Dedifferentiated amniotic fluid mesenchymal stem cell (primary cell): Measurements from ENCODE around the gene RELL1.

ENCODE experiments used
- DNase-seq: peaks from one replicate; pipeline ENCODE4 v3.0.0-alpha.2; 2016; ENCODE audit errors: extremely low spot score

RELL1 gene

GRCh38 chr4:37639551-37640285 lies 46.5 kb downstream of the RELL1 start:
- no peak for DNase-seq

- DNase-seq, result no peak
Measured at GRCh38 chr4:37635155-37635554, 51.0 kb downstream of the RELL1 start.

GRCh38 chr4:37634180-37634579 lies 52.0 kb downstream of the RELL1 start:
- DNase-seq, result no peak

GRCh38 chr4:37632836-37633235 lies 53.3 kb downstream of the RELL1 start:
- no peak for DNase-seq

GRCh38 chr4:37631551-37631950 lies 54.6 kb downstream of the RELL1 start:
- DNase-seq, result no peak

- DNase-seq, result no peak
Measured at GRCh38 chr4:37629713-37630112, 56.5 kb downstream of the RELL1 start.

- DNase-seq, result peak; percentile 22
Measured at GRCh38 chr4:37628977-37629609, 57.1 kb downstream of the RELL1 start.

GRCh38 chr4:37627263-37627662 lies 58.9 kb downstream of the RELL1 start:
- no peak for DNase-seq

- no peak for DNase-seq
Measured at GRCh38 chr4:37625499-37625898, 60.7 kb downstream of the RELL1 start.

GRCh38 chr4:37623940-37624339 lies 62.2 kb downstream of the RELL1 start:
- no peak for DNase-seq

GRCh38 chr4:37623125-37623524 lies 63.1 kb downstream of the RELL1 start:
- DNase-seq, result no peak

- DNase-seq, result no peak
Measured at GRCh38 chr4:37620176-37620575, 66.0 kb downstream of the RELL1 start.

- DNase-seq, result no peak
Measured at GRCh38 chr4:37615720-37616063, 70.5 kb downstream of the RELL1 start.

- no peak for DNase-seq
Measured at GRCh38 chr4:37615059-37615719, 71.0 kb downstream of the RELL1 start.

GRCh38 chr4:37612811-37613210 lies 73.4 kb downstream of the RELL1 start:
- DNase-seq, result no peak

GRCh38 chr4:37609626-37610025 lies 76.5 kb downstream of the RELL1 start:
- no peak for DNase-seq

GRCh38 chr4:37607018-37607417 lies 79.2 kb downstream of the RELL1 start:
- no peak for DNase-seq

GRCh38 chr4:37605843-37606565 lies 80.2 kb downstream of the RELL1 start:
- DNase-seq, result no peak

GRCh38 chr4:37604461-37604860 lies 81.7 kb downstream of the RELL1 start:
- DNase-seq, result no peak

- DNase-seq, result no peak
Measured at GRCh38 chr4:37603711-37604110, 82.5 kb downstream of the RELL1 start.

GRCh38 chr4:37603070-37603468 lies 83.1 kb downstream of the RELL1 start:
- peak; percentile 67 for DNase-seq

GRCh38 chr4:37602454-37603069 lies 83.6 kb downstream of the RELL1 start:
- no peak for DNase-seq
